SK-N-DZ (cell line): ENCODE results near the gene CNTNAP2.
"Not testable (repeated sequence)": the region's sequence is repeated elsewhere in the genome, so short reads cannot be mapped to it uniquely, and the experiment has no call there.

Experiments used
- DNase-seq: peaks from one replicate; pipeline ENCODE4 v3.0.0-alpha.2; 2015; ENCODE audit warnings: low spot score

Gene CNTNAP2

GRCh38 chr7:147731311-147731710 is 1614.7 kb downstream of the CNTNAP2 start:
- no peak for DNase-seq

GRCh38 chr7:147737559-147738214 is 1621.1 kb downstream of the CNTNAP2 start:
- DNase-seq: not testable (repeated sequence)

- no peak for DNase-seq
Observed at GRCh38 chr7:147742301-147742700, 1625.7 kb downstream of the CNTNAP2 start.

GRCh38 chr7:147756300-147756699 is 1639.7 kb downstream of the CNTNAP2 start:
- no peak for DNase-seq

- DNase-seq: no peak
Observed at GRCh38 chr7:147759327-147759943, 1642.8 kb downstream of the CNTNAP2 start.

GRCh38 chr7:147765301-147765700 is 1648.7 kb downstream of the CNTNAP2 start:
- DNase-seq: no peak

- DNase-seq: no peak
Observed at GRCh38 chr7:147771344-147771743, 1654.7 kb downstream of the CNTNAP2 start.

- peak; percentile 14 for DNase-seq
Observed at GRCh38 chr7:147774461-147774860, 1657.9 kb downstream of the CNTNAP2 start.

GRCh38 chr7:147775516-147776284 is 1659.1 kb downstream of the CNTNAP2 start:
- no peak for DNase-seq

GRCh38 chr7:147777309-147777708 is 1660.7 kb downstream of the CNTNAP2 start:
- DNase-seq: no peak

- no peak for DNase-seq
Observed at GRCh38 chr7:147779949-147780348, 1663.3 kb downstream of the CNTNAP2 start.

- DNase-seq: no peak
Observed at GRCh38 chr7:147796581-147796980, 1680.0 kb downstream of the CNTNAP2 start.

- no peak for DNase-seq
Observed at GRCh38 chr7:147798001-147798400, 1681.4 kb downstream of the CNTNAP2 start.

- DNase-seq: not testable (repeated sequence)
Observed at GRCh38 chr7:147801762-147802161, 1685.2 kb downstream of the CNTNAP2 start.

GRCh38 chr7:147803151-147803550 is 1686.5 kb downstream of the CNTNAP2 start:
- no peak for DNase-seq

GRCh38 chr7:147803606-147804005 is 1687.0 kb downstream of the CNTNAP2 start:
- peak; percentile 90 for DNase-seq

- no peak for DNase-seq
Observed at GRCh38 chr7:147804032-147804431, 1687.4 kb downstream of the CNTNAP2 start.

GRCh38 chr7:147805996-147806576 is 1689.5 kb downstream of the CNTNAP2 start:
- DNase-seq: no peak

GRCh38 chr7:147809786-147810185 is 1693.2 kb downstream of the CNTNAP2 start:
- no peak for DNase-seq

GRCh38 chr7:147810269-147810668 is 1693.7 kb downstream of the CNTNAP2 start:
- DNase-seq: no peak

GRCh38 chr7:147811923-147812322 is 1695.3 kb downstream of the CNTNAP2 start:
- no peak for DNase-seq

- no peak for DNase-seq
Observed at GRCh38 chr7:147813316-147813715, 1696.7 kb downstream of the CNTNAP2 start.
